HepG2 (cell line): ENCODE data around the gene LEFTY2. TPM values are rescaled to one million over a fixed set of nuclear protein-coding genes. Genes with fewer than 3 reads are reported as not detected.
A peak's percentile ranks its signal among the peaks of the same experiment; 100 is the strongest.

Experiments
- ATAC-seq: fragments of 200-7000 bp; cut with Tn5 transposase; 3 replicates; pipeline ENCODE4 v1.9.1; 2020; ENCODE audit warnings: mild to moderate bottlenecking, moderate library complexity
- BruUV-seq: library from RNA; stranded (reverse); fragments of 400-500 nt; replicated peaks from 2 replicates; lab custom pipeline; 2021; lab: Mats Ljungman, UMichigan
- CTCF ChIA-PET: fragments of 300-600 bp; formaldehyde crosslinking; extraction: SDS; loops from one replicate; lab custom pipeline; 2021; ENCODE audit warnings: low total read pairs, inconsistent platforms, low intra/inter-chr PET ratio; lab: Yijun Ruan, JAX
- POLR2A ChIA-PET: fragments of 350-600 bp; sonication (Branson Sonifier 250); formaldehyde crosslinking; loops from one replicate; lab custom pipeline; 2020; ENCODE audit warnings: antibody characterized with exemption, inconsistent platforms; lab: Yijun Ruan, JAX
- DNase-seq: peaks from one replicate; pipeline ENCODE4 v3.0.0-alpha.2; 2015; ENCODE audit warnings: low spot score
- FAIRE-seq: peaks from 3 replicates; lab custom pipeline; 2011; peaks lifted over from hg19 to GRCh38; lab: Jason Lieb, UNC
- H2AFZ ChIP-seq: one replicate; pipeline ENCODE4 v1.6.1; 2011; ENCODE audit warnings: low read length, inconsistent platforms
- H3K27ac ChIP-seq: fragments of 300-600 bp; 3 replicates; pipeline ENCODE4 v1.8.0; 2011; ENCODE audit warnings: mixed run types, mild to moderate bottlenecking, mixed read lengths, low read length, inconsistent platforms; ENCODE audit not compliant: insufficient read depth; ENCODE audit errors: extremely low read length
- H3K27me3 ChIP-seq, 2 experiments: fragments of 200-600 bp in 1 of 2; 2 replicates in 1 of 2; 3 replicates in 1 of 2; pipeline versions ENCODE4 v1.6.0 to v1.8.0; 2011; ENCODE audit warnings: low read length in 2 of 2, mild to moderate bottlenecking in 2 of 2, moderate library complexity in 2 of 2, inconsistent platforms in 1 of 2; ENCODE audit not compliant: insufficient read depth in 2 of 2, control insufficient read depth in 1 of 2
- H3K36me3 ChIP-seq, 2 experiments: fragments of 200-600 bp in 1 of 2; replicated peaks in 1 of 2; 2 replicates in 1 of 2; 3 replicates in 1 of 2; pipeline versions ENCODE4 v1.5.1 to v1.8.0; 2011; ENCODE audit warnings: low read length in 2 of 2, inconsistent platforms in 1 of 2; ENCODE audit not compliant: insufficient read depth in 2 of 2, control insufficient read depth in 1 of 2
- H3K4me1 ChIP-seq: 2 replicates; pipeline ENCODE4 v1.5.1; 2012; ENCODE audit warnings: low read length, inconsistent platforms; ENCODE audit not compliant: insufficient read depth
- H3K4me2 ChIP-seq: 2 replicates; pipeline ENCODE4 v1.6.0; 2011; ENCODE audit warnings: low read depth, low read length, inconsistent platforms
- H3K4me3 ChIP-seq, 3 experiments: fragments of 200-600 bp in 1 of 3; sonication (generic), shearing (Covaris generic) in 1 of 3; replicated peaks in 1 of 3; 2 replicates each; pipeline ENCODE4 v1.5.1; 2011 to 2016; ENCODE audit warnings: low read length in 3 of 3, inconsistent platforms in 2 of 3, low read depth in 2 of 3, mild to moderate bottlenecking in 2 of 3, control low read depth in 1 of 3, mixed read lengths in 1 of 3; ENCODE audit not compliant: insufficient read depth in 1 of 3
- H3K79me2 ChIP-seq: one replicate; pipeline ENCODE4 v1.6.1; 2011; ENCODE audit warnings: low read length, inconsistent platforms; ENCODE audit not compliant: insufficient read depth
- H3K9ac ChIP-seq: 2 replicates; pipeline ENCODE4 v1.6.0; 2011; ENCODE audit warnings: mild to moderate bottlenecking, low read depth, low read length, inconsistent platforms; ENCODE audit not compliant: insufficient read depth
- H3K9me3 ChIP-seq: 2 replicates; pipeline ENCODE4 v1.5.1; 2012; ENCODE audit warnings: mild to moderate bottlenecking, low read length
- H4K20me1 ChIP-seq: 2 replicates; pipeline ENCODE4 v1.6.0; 2011; ENCODE audit warnings: inconsistent platforms, mild to moderate bottlenecking, low read length, moderate library complexity; ENCODE audit not compliant: insufficient read depth
- EHMT2 ChIP-seq: fragments of 200-600 bp; sonication (generic); IDR thresholded peaks from 2 replicates; pipeline ENCODE4 v1.7.0; 2017; ENCODE audit warnings: antibody characterized with exemption, low read depth, low read length, borderline replicate concordance
- FOXM1 ChIP-seq: sonication (generic); formaldehyde crosslinking; IDR thresholded peaks from 2 replicates; pipeline ENCODE4 v1.5.0; 2020; ENCODE audit warnings: missing genetic modification reagents
- RAD21 ChIP-seq: fragments of 450-650 bp; formaldehyde crosslinking; IDR thresholded peaks from 2 replicates; pipeline ENCODE4 v1.5.0; 2020; ENCODE audit warnings: mild to moderate bottlenecking
- SALL1 ChIP-seq: sonication (generic); formaldehyde crosslinking; IDR thresholded peaks from 2 replicates; pipeline ENCODE4 v1.8.0; 2022; ENCODE audit warnings: mild to moderate bottlenecking, missing genetic modification reagents
- STAG1 ChIP-seq: sonication (generic); formaldehyde crosslinking; IDR thresholded peaks from 2 replicates; pipeline ENCODE4 v1.4.0; 2020; ENCODE audit warnings: missing genetic modification reagents
- ZBTB20 ChIP-seq: sonication (generic); formaldehyde crosslinking; IDR thresholded peaks from 2 replicates; pipeline ENCODE4 v1.8.1; 2023; ENCODE audit warnings: missing genetic modification reagents, low read depth, mild to moderate bottlenecking, borderline replicate concordance
- ZBTB7B ChIP-seq: sonication (generic); formaldehyde crosslinking; IDR thresholded peaks from 2 replicates; pipeline ENCODE4 v1.4.0; 2020; ENCODE audit warnings: missing genetic modification reagents
- ZMYM4 ChIP-seq: sonication (generic); formaldehyde crosslinking; IDR thresholded peaks from 2 replicates; pipeline ENCODE4 v1.8.1; 2023; ENCODE audit warnings: mild to moderate bottlenecking, missing genetic modification reagents
- ZNF430 ChIP-seq: sonication (generic); formaldehyde crosslinking; IDR thresholded peaks from 2 replicates; pipeline ENCODE4 v1.9.0; 2021; ENCODE audit warnings: mild to moderate bottlenecking, missing genetic modification reagents
- ZNF644 ChIP-seq: IDR thresholded peaks from 2 replicates; pipeline ENCODE4 v1.6.1; 2016; ENCODE audit warnings: low read depth
- ZNF878 ChIP-seq: sonication (generic); formaldehyde crosslinking; IDR thresholded peaks from 2 replicates; pipeline ENCODE4 v1.8.1; 2023; ENCODE audit warnings: mild to moderate bottlenecking, missing genetic modification reagents, moderate library complexity
- WGBS: methylation state at CpG from one replicate; pipeline ENCODE4 v1.1.6; 2017; ENCODE audit warnings: low lambda C conversion rate; 5-methylcytosine and 5-hydroxymethylcytosine counted together
- in situ Hi-C: cut with HindIII; loops from 2 replicates; pipeline ENCODE4 v1.10.0; 2017; ENCODE audit warnings: low pct_unique_long_range_greater_than_20kb; ENCODE audit not compliant: extremely low pct_ligation_motif_present
- intact Hi-C: fragments of 100-400 bp; cut with micrococcal nuclease; formaldehyde crosslinking; loops from one replicate; pipeline ENCODE4 v1.10.0; 2022; ENCODE audit not compliant: unreplicated experiment
- polyA plus RNA-seq, 8 experiments: library from polyadenylated mRNA; depleted of rRNA in 3 of 8; stranded (reverse) in 7 of 8; unstranded in 1 of 8; fragments of >200 nt; fragmentation: Illumina TruSeq in 4 of 8; extraction: Trizol in 4 of 8; gene quantifications; 2 replicates each; pipeline versions ENCODE4 v1.2.1 to v1.2.3, GENCODE V29; 2011 to 2016; ENCODE audit warnings: low read depth in 4 of 8, missing spikeins in 1 of 8, mixed read lengths in 1 of 8; ENCODE audit not compliant: insufficient read depth in 1 of 8
- total RNA-seq, 5 experiments: library from RNA; depleted of rRNA; stranded (reverse); fragments of >200 nt; fragmentation: Illumina TruSeq; extraction: Trizol; gene quantifications; 2 replicates each; pipeline ENCODE4 v1.2.3, GENCODE V29; 2016; ENCODE audit warnings: low read depth in 1 of 5
- TF ChIP-seq, protein P1 (sequence below): sonication (generic); formaldehyde crosslinking; IDR thresholded peaks from 2 replicates; pipeline ENCODE4 v1.4.0; 2020; ENCODE audit warnings: missing genetic modification reagents
- TF ChIP-seq, protein P2 (sequence below): sonication (generic); formaldehyde crosslinking; IDR thresholded peaks from 2 replicates; pipeline ENCODE4 v1.5.0; 2020; ENCODE audit warnings: mild to moderate bottlenecking, missing genetic modification reagents, moderate library complexity
- TF ChIP-seq, protein P3 (sequence below): sonication (generic); formaldehyde crosslinking; IDR thresholded peaks from 2 replicates; pipeline ENCODE4 v1.4.0; 2020; ENCODE audit warnings: missing genetic modification reagents
- TF ChIP-seq, protein P4 (sequence below), 2 experiments: sonication (generic) in 1 of 2; formaldehyde crosslinking in 1 of 2; IDR thresholded peaks; 2 replicates each; pipeline versions ENCODE4 v1.4.0 to v1.6.1; 2018 to 2020; ENCODE audit warnings: missing genetic modification reagents in 2 of 2, borderline replicate concordance in 1 of 2, low read depth in 1 of 2, mild to moderate bottlenecking in 1 of 2, missing biosample characterization in 1 of 2

LEFTY2 gene
- total and polyA plus RNA-seq, 2 of the 13 experiments (the other 11 are each of a cell fraction or from before 2014, with no cell fraction given) = 0.13 to 0.33 TPM

DNA sequence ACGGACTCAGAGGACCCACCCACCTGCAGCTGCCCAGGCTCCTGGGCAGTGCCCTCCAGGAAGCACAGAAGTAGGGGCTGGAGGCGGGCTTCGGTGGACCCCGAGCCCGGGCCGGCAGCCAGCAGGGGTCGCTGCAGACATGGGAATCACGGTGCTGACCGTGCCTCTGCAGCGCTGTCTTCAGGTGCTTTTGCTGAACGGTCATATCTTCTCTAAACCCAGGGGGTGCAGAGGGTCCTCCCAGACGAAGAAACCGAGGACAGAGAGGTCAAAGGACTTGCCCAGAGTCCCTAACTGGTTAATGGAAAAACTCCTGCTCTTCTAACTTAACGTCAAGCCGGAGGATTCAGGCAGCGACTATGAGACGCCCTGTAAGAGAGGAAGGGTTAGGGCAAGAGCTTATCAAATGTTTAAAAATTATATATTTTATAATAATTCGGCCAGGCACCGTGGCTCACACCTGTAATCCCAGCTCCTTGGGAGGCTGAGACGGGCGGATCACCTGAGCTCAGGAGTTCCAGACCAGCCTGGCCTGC lies 21.5 kb upstream of the LEFTY2 start:
- no peaks in the 10 kb centered on the region for H3K79me2 ChIP-seq
- H3K4me2 ChIP-seq = peak overlapping the region; percentile 52
- ATAC-seq = peak; percentile 95
- ChIA-PET POLR2A (no interaction called here), CTCF (interaction anchor here (1.1 to 1.7 kb wide), 2 partner anchors 14 to 488 kb away, joined by 3 to 9 read pairs; no protein-coding TSS in a partner anchor)
- in situ Hi-C loops (loop anchor here (25.0 kb wide), 1 partner anchor 650 kb away; no protein-coding TSS in a partner anchor), intact Hi-C loops (loop anchor here (2.0 kb wide), 1 partner anchor 14 kb away; no protein-coding TSS in a partner anchor)
- no peak overlapping the region for H3K4me3 ChIP-seq
- no peak overlapping the region for H3K9ac ChIP-seq
- H4K20me1 ChIP-seq = no peaks in the 10 kb centered on the region
- H3K9me3 ChIP-seq = no peaks in the 10 kb centered on the region
- no peaks in the 10 kb centered on the region; a peak in 2 of 5 replicates for H3K27me3 ChIP-seq
- no peak for FAIRE-seq
- BruUV-seq = no TSS peak
- no peaks in the 10 kb centered on the region for H3K36me3 ChIP-seq
- peak; percentile 27 for DNase-seq
- 20% methylated on average over 20 of the region's 21 CpGs for WGBS
- H2AFZ ChIP-seq = peak overlapping the region; percentile 84
- no peak overlapping the region for H3K27ac ChIP-seq
- H3K4me1 ChIP-seq = peaks cover 19% of the 10 kb centered on the region
- TF ChIP-seq, protein P1, sequence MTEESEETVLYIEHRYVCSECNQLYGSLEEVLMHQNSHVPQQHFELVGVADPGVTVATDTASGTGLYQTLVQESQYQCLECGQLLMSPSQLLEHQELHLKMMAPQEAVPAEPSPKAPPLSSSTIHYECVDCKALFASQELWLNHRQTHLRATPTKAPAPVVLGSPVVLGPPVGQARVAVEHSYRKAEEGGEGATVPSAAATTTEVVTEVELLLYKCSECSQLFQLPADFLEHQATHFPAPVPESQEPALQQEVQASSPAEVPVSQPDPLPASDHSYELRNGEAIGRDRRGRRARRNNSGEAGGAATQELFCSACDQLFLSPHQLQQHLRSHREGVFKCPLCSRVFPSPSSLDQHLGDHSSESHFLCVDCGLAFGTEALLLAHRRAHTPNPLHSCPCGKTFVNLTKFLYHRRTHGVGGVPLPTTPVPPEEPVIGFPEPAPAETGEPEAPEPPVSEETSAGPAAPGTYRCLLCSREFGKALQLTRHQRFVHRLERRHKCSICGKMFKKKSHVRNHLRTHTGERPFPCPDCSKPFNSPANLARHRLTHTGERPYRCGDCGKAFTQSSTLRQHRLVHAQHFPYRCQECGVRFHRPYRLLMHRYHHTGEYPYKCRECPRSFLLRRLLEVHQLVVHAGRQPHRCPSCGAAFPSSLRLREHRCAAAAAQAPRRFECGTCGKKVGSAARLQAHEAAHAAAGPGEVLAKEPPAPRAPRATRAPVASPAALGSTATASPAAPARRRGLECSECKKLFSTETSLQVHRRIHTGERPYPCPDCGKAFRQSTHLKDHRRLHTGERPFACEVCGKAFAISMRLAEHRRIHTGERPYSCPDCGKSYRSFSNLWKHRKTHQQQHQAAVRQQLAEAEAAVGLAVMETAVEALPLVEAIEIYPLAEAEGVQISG (CRISPR knock-in tag) = peak; percentile 32; the same call in 1 of the 2 replicates
- TF ChIP-seq ZBTB20 (CRISPR knock-in tag) (no peak), ZMYM4 (CRISPR knock-in tag) (0 out of 2 replicates have a peak, but pooled peaks have one; percentile 31), ZBTB7B (CRISPR knock-in tag) (peak; percentile 83), ZNF878 (CRISPR knock-in tag) (no peak), RAD21 (CRISPR knock-in tag) (peak; percentile 71), ZNF644 (peak; percentile 64), SALL1 (0 out of 2 replicates have a peak, but pooled peaks have one; percentile 37), STAG1 (CRISPR knock-in tag) (peak; percentile 70), FOXM1 (CRISPR knock-in tag) (no peak), ZNF430 (CRISPR knock-in tag) (no peak), EHMT2 (peak; percentile 44; the same call in 1 of the 2 replicates)
- TF ChIP-seq, protein P2, sequence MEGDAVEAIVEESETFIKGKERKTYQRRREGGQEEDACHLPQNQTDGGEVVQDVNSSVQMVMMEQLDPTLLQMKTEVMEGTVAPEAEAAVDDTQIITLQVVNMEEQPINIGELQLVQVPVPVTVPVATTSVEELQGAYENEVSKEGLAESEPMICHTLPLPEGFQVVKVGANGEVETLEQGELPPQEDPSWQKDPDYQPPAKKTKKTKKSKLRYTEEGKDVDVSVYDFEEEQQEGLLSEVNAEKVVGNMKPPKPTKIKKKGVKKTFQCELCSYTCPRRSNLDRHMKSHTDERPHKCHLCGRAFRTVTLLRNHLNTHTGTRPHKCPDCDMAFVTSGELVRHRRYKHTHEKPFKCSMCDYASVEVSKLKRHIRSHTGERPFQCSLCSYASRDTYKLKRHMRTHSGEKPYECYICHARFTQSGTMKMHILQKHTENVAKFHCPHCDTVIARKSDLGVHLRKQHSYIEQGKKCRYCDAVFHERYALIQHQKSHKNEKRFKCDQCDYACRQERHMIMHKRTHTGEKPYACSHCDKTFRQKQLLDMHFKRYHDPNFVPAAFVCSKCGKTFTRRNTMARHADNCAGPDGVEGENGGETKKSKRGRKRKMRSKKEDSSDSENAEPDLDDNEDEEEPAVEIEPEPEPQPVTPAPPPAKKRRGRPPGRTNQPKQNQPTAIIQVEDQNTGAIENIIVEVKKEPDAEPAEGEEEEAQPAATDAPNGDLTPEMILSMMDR (CRISPR knock-in tag) = peak; percentile 80
- TF ChIP-seq, protein P3, sequence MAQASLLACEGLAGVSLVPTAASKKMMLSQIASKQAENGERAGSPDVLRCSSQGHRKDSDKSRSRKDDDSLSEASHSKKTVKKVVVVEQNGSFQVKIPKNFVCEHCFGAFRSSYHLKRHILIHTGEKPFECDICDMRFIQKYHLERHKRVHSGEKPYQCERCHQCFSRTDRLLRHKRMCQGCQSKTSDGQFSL (CRISPR knock-in tag) = no peak
- TF ChIP-seq, protein P4, sequence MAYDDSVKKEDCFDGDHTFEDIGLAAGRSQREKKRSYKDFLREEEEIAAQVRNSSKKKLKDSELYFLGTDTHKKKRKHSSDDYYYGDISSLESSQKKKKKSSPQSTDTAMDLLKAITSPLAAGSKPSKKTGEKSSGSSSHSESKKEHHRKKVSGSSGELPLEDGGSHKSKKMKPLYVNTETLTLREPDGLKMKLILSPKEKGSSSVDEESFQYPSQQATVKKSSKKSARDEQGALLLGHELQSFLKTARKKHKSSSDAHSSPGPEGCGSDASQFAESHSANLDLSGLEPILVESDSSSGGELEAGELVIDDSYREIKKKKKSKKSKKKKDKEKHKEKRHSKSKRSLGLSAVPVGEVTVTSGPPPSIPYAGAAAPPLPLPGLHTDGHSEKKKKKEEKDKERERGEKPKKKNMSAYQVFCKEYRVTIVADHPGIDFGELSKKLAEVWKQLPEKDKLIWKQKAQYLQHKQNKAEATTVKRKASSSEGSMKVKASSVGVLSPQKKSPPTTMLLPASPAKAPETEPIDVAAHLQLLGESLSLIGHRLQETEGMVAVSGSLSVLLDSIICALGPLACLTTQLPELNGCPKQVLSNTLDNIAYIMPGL (CRISPR knock-in tag; IDR thresholded peaks at IDR 0.05; ENCODE audit: borderline replicate concordance in 1 of 2, low read depth in 1 of 2) = 0 out of 4 replicates have a peak, but pooled peaks of 1 of the 2 experiments have one; percentile 41
